Measurements from ENCODE around the gene KIAA1671.

Gene KIAA1671

GRCh38 chr22:24944217-24944937, 8.1 kb upstream of the KIAA1671 start:
- no peak for TF ChIP-seq CTCF (IDR thresholded peaks at IDR 0.05; ENCODE audit: low read depth, low read length)
- DNase-seq (ENCODE audit: extremely low read depth, low read depth): no peak

- no peak for TF ChIP-seq CTCF (IDR thresholded peaks at IDR 0.05; ENCODE audit: low read depth, low read length)
- no peak for DNase-seq (ENCODE audit: extremely low read depth, low read depth)
Measured at GRCh38 chr22:24945430-24945829, 7.1 kb upstream of the KIAA1671 start.

- no peak for TF ChIP-seq CTCF (IDR thresholded peaks at IDR 0.05; ENCODE audit: low read depth, low read length)
- no peak for DNase-seq (ENCODE audit: extremely low read depth, low read depth)
Measured at GRCh38 chr22:24947383-24947782, 5.1 kb upstream of the KIAA1671 start.

- no peak for DNase-seq (ENCODE audit: extremely low read depth, low read depth)
- TF ChIP-seq CTCF (IDR thresholded peaks at IDR 0.05; ENCODE audit: low read depth, low read length): no peak
Measured at GRCh38 chr22:24947881-24948280, 4.6 kb upstream of the KIAA1671 start.

- no peak for DNase-seq (ENCODE audit: extremely low read depth, low read depth)
- TF ChIP-seq CTCF (IDR thresholded peaks at IDR 0.05; ENCODE audit: low read depth, low read length): no peak
Measured at GRCh38 chr22:24948356-24949202, 3.9 kb upstream of the KIAA1671 start.

GRCh38 chr22:24950272-24950902, 2.1 kb upstream of the KIAA1671 start:
- no peak for TF ChIP-seq CTCF (IDR thresholded peaks at IDR 0.05; ENCODE audit: low read depth, low read length)
- no peak for DNase-seq (ENCODE audit: extremely low read depth, low read depth)

Measured in AG09319 (cell line).